Duodenal mucosa (tissue), 2 donors: Measurements from ENCODE around the gene TPH2.

Experiments used
- H3K27ac ChIP-seq: one replicate; pipeline ENCODE4 v1.7.0; 2013; ENCODE audit warnings: low read depth, low read length
- H3K27me3 ChIP-seq, 2 donors: one replicate each; pipeline ENCODE4 v1.7.0; 2013; ENCODE audit warnings: low read length in 2 of 2, control low read depth in 1 of 2; ENCODE audit not compliant: insufficient read depth in 2 of 2, control insufficient read depth in 1 of 2
- H3K36me3 ChIP-seq, 2 donors: one replicate each; pipeline ENCODE4 v1.7.0; 2013; ENCODE audit warnings: low read length in 2 of 2, control low read depth in 1 of 2; ENCODE audit not compliant: insufficient read depth in 2 of 2, control insufficient read depth in 1 of 2
- H3K4me1 ChIP-seq, 2 donors: one replicate each; pipeline ENCODE4 v1.7.0; 2013; ENCODE audit warnings: low read length in 2 of 2, control low read depth in 1 of 2; ENCODE audit not compliant: insufficient read depth in 2 of 2, control insufficient read depth in 1 of 2
- H3K4me3 ChIP-seq, 2 donors: one replicate each; pipeline ENCODE4 v1.7.0; 2013; ENCODE audit warnings: low read length in 2 of 2, low read depth in 1 of 2
- H3K9ac ChIP-seq, 2 donors: one replicate each; pipeline ENCODE4 v1.7.0; 2013; ENCODE audit warnings: low read length in 2 of 2, low read depth in 1 of 2
- H3K9me3 ChIP-seq, 2 donors: one replicate each; pipeline ENCODE4 v1.7.0; 2013; ENCODE audit warnings: low read length in 2 of 2, control low read depth in 1 of 2; ENCODE audit not compliant: control insufficient read depth in 1 of 2

TPH2 gene

GRCh38 chr12:72075891-72076557, 137.4 kb downstream of the TPH2 start:
- H3K9me3 ChIP-seq = peaks cover 0 to 3% of the 10 kb centered on the region in 2 donors
- H3K27me3 ChIP-seq = no peaks in the 10 kb centered on the region
- H3K4me1 ChIP-seq = no peaks in the 10 kb centered on the region
- H3K36me3 ChIP-seq = no peaks in the 10 kb centered on the region
- H3K4me3 ChIP-seq = no peak overlapping the region
- no peak overlapping the region for H3K9ac ChIP-seq
- H3K27ac ChIP-seq = no peak overlapping the region

- H3K4me1 ChIP-seq = no peaks in the 10 kb centered on the region
- H3K4me3 ChIP-seq = no peak overlapping the region
- no peaks in the 10 kb centered on the region for H3K36me3 ChIP-seq
- no peak overlapping the region for H3K27ac ChIP-seq
- no peaks in the 10 kb centered on the region for H3K27me3 ChIP-seq
- H3K9me3 ChIP-seq = no peaks in the 10 kb centered on the region
- no peak overlapping the region for H3K9ac ChIP-seq
Measured at GRCh38 chr12:72076558-72076915, 137.9 kb downstream of the TPH2 start.

GRCh38 chr12:72077111-72077820, 138.6 kb downstream of the TPH2 start:
- no peaks in the 10 kb centered on the region for H3K27me3 ChIP-seq
- H3K27ac ChIP-seq = no peak overlapping the region

GRCh38 chr12:72081777-72082176, 143.1 kb downstream of the TPH2 start:
- Histone ChIP-seq H3K27me3 (no peaks in the 10 kb centered on the region), H3K36me3 (no peaks in the 10 kb centered on the region), H3K9ac (no peak overlapping the region), H3K27ac (no peak overlapping the region), H3K4me1 (no peaks in the 10 kb centered on the region), H3K4me3 (no peak overlapping the region), H3K9me3 (no peaks in the 10 kb centered on the region)

More at GRCh38 chr12:72077111-72077820, 138.6 kb downstream of the TPH2 start:
- H3K9me3 ChIP-seq = no peaks in the 10 kb centered on the region
- H3K36me3 ChIP-seq = no peaks in the 10 kb centered on the region
- no peak overlapping the region for H3K4me3 ChIP-seq
- no peak overlapping the region for H3K9ac ChIP-seq
- no peaks in the 10 kb centered on the region for H3K4me1 ChIP-seq
